Colonic mucosa (tissue), 4 donors: ENCODE results near the gene RBM14. TPM values are rescaled to one million over a fixed set of nuclear protein-coding genes. Genes with fewer than 3 reads are reported as not detected.

Source experiments
- DNase-seq: peaks from one replicate; pipeline ENCODE4 v3.0.0-alpha.2; 2020
- H3K27ac ChIP-seq: fragments of 200-600 bp; one replicate; pipeline ENCODE4 v1.8.0; 2021
- H3K27me3 ChIP-seq: fragments of 200-600 bp; one replicate; pipeline ENCODE4 v1.8.0; 2021
- H3K36me3 ChIP-seq: fragments of 200-600 bp; one replicate; pipeline ENCODE4 v1.8.0; 2021
- H3K4me1 ChIP-seq: fragments of 200-600 bp; one replicate; pipeline ENCODE4 v1.8.0; 2021; ENCODE audit warnings: mild to moderate bottlenecking
- H3K4me3 ChIP-seq: fragments of 200-600 bp; one replicate; pipeline ENCODE4 v1.8.0; 2021
- H3K9ac ChIP-seq, 2 donors: one replicate each; pipeline ENCODE4 v1.7.0; 2013; ENCODE audit warnings: control low read depth in 2 of 2, low read depth in 2 of 2, low read length in 2 of 2
- H3K9me3 ChIP-seq: fragments of 200-600 bp; one replicate; pipeline ENCODE4 v1.8.0; 2021
- CTCF ChIP-seq: fragments of 200-600 bp; IDR thresholded peaks from one replicate; pipeline ENCODE4 v1.8.0; 2022; ENCODE audit warnings: antibody characterized with exemption, mild to moderate bottlenecking
- intact Hi-C: fragments of 100-400 bp; cut with DNase I; formaldehyde crosslinking; loops from one replicate; pipeline ENCODE4 v1.14.1; 2022
- total RNA-seq, 2 donors: library from RNA; stranded (reverse); fragmentation: NEBNext Ultra II Directional in 1 of 2; extraction: Animal tissue kit (Norgen Biotek cat#: 25700) in 1 of 2; gene quantifications; one replicate each; pipeline ENCODE4 v1.2.1, GENCODE V29; 2021
- donor health status: healthy.
- donor health status: DM: no; HTN: no; CAD: no.
- donor health status: DM: no; HTN: no; CAD: no.

The RBM14 gene
- total RNA-seq, 2 donors from 2014 or later, result 36.4 to 110 TPM

GRCh38 chr11:66674964-66675602 lies 58.7 kb downstream of the RBM14 start:
- TF ChIP-seq CTCF, result no peak
- Histone ChIP-seq H3K27me3 (no peaks in the 10 kb centered on the region), H3K9ac (peak overlapping the region in 1 of 2 donors; percentile 26), H3K4me1 (no peaks in the 10 kb centered on the region), H3K27ac (no peak overlapping the region), H3K36me3 (no peaks in the 10 kb centered on the region), H3K4me3 (no peak overlapping the region), H3K9me3 (no peaks in the 10 kb centered on the region)
- DNase-seq, result no peak
- intact Hi-C loops, result loop anchor here (5.0 kb wide), 1 partner anchor 268 kb away; no protein-coding TSS in a partner anchor

GRCh38 chr11:66676282-66676919 lies 60.0 kb downstream of the RBM14 start:
- H3K27ac ChIP-seq, result no peak overlapping the region
- H3K4me3 ChIP-seq, result peak overlapping the region; percentile 75

More at GRCh38 chr11:66676282-66676919, 60.0 kb downstream of the RBM14 start:
- DNase-seq, result no peak
- intact Hi-C loops, result loop anchor here (5.0 kb wide), 1 partner anchor 269 kb away; no protein-coding TSS in a partner anchor
- no peak overlapping the region for H3K9ac ChIP-seq
- no peak for TF ChIP-seq CTCF
- H3K36me3 ChIP-seq, result no peaks in the 10 kb centered on the region
- no peaks in the 10 kb centered on the region for H3K9me3 ChIP-seq
- H3K27me3 ChIP-seq, result no peaks in the 10 kb centered on the region
- H3K4me1 ChIP-seq, result no peaks in the 10 kb centered on the region

Other genes with a start within 250 kb of the RBM14 start
- gene SLC29A2, start 244.9 kb upstream of the RBM14 start, total RNA-seq, result 10 to 100 TPM; 20.2 to 28.3 TPM
- gene NPAS4, start 195.6 kb upstream of the RBM14 start, total RNA-seq, result under 1 TPM; 0.17 to 0.37 TPM
- 100 to 1,000 TPM in 1 of 2 donors, 10 to 100 TPM in 1; 55.6 to 122 TPM for gene MRPL11, start 177.8 kb upstream of the RBM14 start, total RNA-seq
- gene PELI3, start 149.7 kb upstream of the RBM14 start, total RNA-seq, result 1 to 10 TPM; 3.8 to 3.9 TPM
- 100 to 1,000 TPM in 1 of 2 donors, 10 to 100 TPM in 1; 70.3 to 124 TPM for gene DPP3, start 136.2 kb upstream of the RBM14 start, total RNA-seq
- 10 to 100 TPM; 16.8 to 25.8 TPM for gene BBS1, start 106.0 kb upstream of the RBM14 start, total RNA-seq
- 10 to 100 TPM in 1 of 2 donors, 1 to 10 TPM in 1; 7.7 to 10.7 TPM for gene ZDHHC24, start 70.6 kb upstream of the RBM14 start, total RNA-seq
- gene ACTN3, start 69.7 kb upstream of the RBM14 start, total RNA-seq, result under 1 TPM in 1 of 2 donors, not detected in 1; 0.11 TPM
- gene CTSF, start 48.0 kb upstream of the RBM14 start, total RNA-seq, result 10 to 100 TPM in 1 of 2 donors, 1 to 10 TPM in 1; 3.1 to 17.3 TPM
- gene CCDC87, start 23.6 kb upstream of the RBM14 start, total RNA-seq, result under 1 TPM; 0.53 to 0.62 TPM
- 10 to 100 TPM; 31.2 to 41.4 TPM for gene CCS, start 23.4 kb upstream of the RBM14 start, total RNA-seq
- 10 to 100 TPM; 95.4 to 99.0 TPM for gene RBM4, start 22.1 kb downstream of the RBM14 start, total RNA-seq
- 10 to 100 TPM; 14.1 to 16.5 TPM for gene RBM4B, start 61.3 kb downstream of the RBM14 start, total RNA-seq
- 1 to 10 TPM; 3.7 to 7.1 TPM for gene SPTBN2, start 112.6 kb downstream of the RBM14 start, total RNA-seq
- 10 to 100 TPM; 27.0 to 35.9 TPM for gene RCE1, start 226.8 kb downstream of the RBM14 start, total RNA-seq
- gene LRFN4, start 240.4 kb downstream of the RBM14 start, total RNA-seq, result 10 to 100 TPM; 20.7 to 51.7 TPM